COLO668 (cell line): ENCODE measurements around the gene MTMR4.
"Not testable (repeated sequence)": the region's sequence is repeated elsewhere in the genome, so short reads cannot be mapped to it uniquely, and the experiment has no call there.

ENCODE experiments used
- DNase-seq: peaks from one replicate; lab custom pipeline; 2025; ENCODE audit not compliant: unreplicated experiment; lab: John Stamatoyannopoulos, UW

The MTMR4 gene

GRCh38 chr17:58527306-58527705 lies 12.9 kb upstream of the MTMR4 start:
- DNase-seq: no peak

GRCh38 chr17:58525239-58525638 lies 10.8 kb upstream of the MTMR4 start:
- no peak for DNase-seq

- no peak for DNase-seq
These were observed 7.2 kb upstream of the MTMR4 start for GRCh38 chr17:58521680-58522079.

GRCh38 chr17:58520843-58521430 lies 6.5 kb upstream of the MTMR4 start:
- DNase-seq: no peak

GRCh38 chr17:58517928-58518609 lies 3.6 kb upstream of the MTMR4 start:
- DNase-seq: peak; percentile 98

GRCh38 chr17:58517378-58517927 lies 3.0 kb upstream of the MTMR4 start:
- DNase-seq: peak; percentile 89

- DNase-seq: no peak
These were observed 2.4 kb upstream of the MTMR4 start for GRCh38 chr17:58516644-58517377.

GRCh38 chr17:58515286-58515685 lies 848 bp upstream of the MTMR4 start:
- no peak for DNase-seq

GRCh38 chr17:58514770-58515157 lies 326 bp upstream of the MTMR4 start:
- no peak for DNase-seq

GRCh38 chr17:58513267-58513964 lies 1.0 kb downstream of the MTMR4 start:
- no peak for DNase-seq

GRCh38 chr17:58510075-58510474 lies 4.4 kb downstream of the MTMR4 start:
- no peak for DNase-seq

GRCh38 chr17:58508341-58509067 lies 5.9 kb downstream of the MTMR4 start:
- DNase-seq: no peak

GRCh38 chr17:58507123-58507634 lies 7.3 kb downstream of the MTMR4 start:
- no peak for DNase-seq

GRCh38 chr17:58506354-58507080 lies 7.9 kb downstream of the MTMR4 start:
- DNase-seq: no peak

- DNase-seq: no peak
These were observed 9.5 kb downstream of the MTMR4 start for GRCh38 chr17:58504826-58505351.

GRCh38 chr17:58503866-58504265 lies 10.6 kb downstream of the MTMR4 start:
- no peak for DNase-seq

GRCh38 chr17:58503134-58503533 lies 11.3 kb downstream of the MTMR4 start:
- not testable (repeated sequence) for DNase-seq

GRCh38 chr17:58501451-58501850 lies 13.0 kb downstream of the MTMR4 start:
- no peak for DNase-seq

- DNase-seq: no peak
These were observed 16.1 kb downstream of the MTMR4 start for GRCh38 chr17:58498177-58498828.
